Common myeloid progenitor, CD34-positive (primary cell): ENCODE measurements around the gene TMEM80. TPM values are rescaled to one million over a fixed set of nuclear protein-coding genes. Genes with fewer than 3 reads are reported as not detected.
"Not testable (repeated sequence)": the region's sequence is repeated elsewhere in the genome, so short reads cannot be mapped to it uniquely, and the experiment has no call there.

Source experiments
- CTCF ChIA-PET: fragments of 350-600 bp; sonication (Branson Sonifier 250); formaldehyde crosslinking; loops from one replicate; lab custom pipeline; 2021; ENCODE audit warnings: antibody characterized with exemption; lab: Charles Lee
- POLR2A ChIA-PET: fragments of 350-600 bp; sonication (Branson Sonifier 250); formaldehyde crosslinking; loops from one replicate; lab custom pipeline; 2021; ENCODE audit warnings: antibody characterized with exemption; lab: Charles Lee
- DNase-seq, 3 donors: peaks; one replicate each; pipeline versions ENCODE4 v3.0.0 to v3.0.0-alpha.2; 2013
- H3K27ac ChIP-seq, 2 experiments: 1 replicate in 1 of 2; 2 replicates in 1 of 2; pipeline ENCODE4 v1.7.0; 2013; ENCODE audit warnings: inconsistent platforms in 2 of 2, low read length in 2 of 2, mild to moderate bottlenecking in 2 of 2, low read depth in 1 of 2, moderate library complexity in 1 of 2; ENCODE audit not compliant: severe bottlenecking in 2 of 2, insufficient read depth in 1 of 2, poor library complexity in 1 of 2
- H3K27me3 ChIP-seq, 5 experiments: replicated peaks in 2 of 5; 1 replicate in 3 of 5; 2 replicates in 2 of 5; pipeline versions ENCODE4 v1.6.1 to v1.7.0; 2013; ENCODE audit warnings: low read length in 4 of 5, mild to moderate bottlenecking in 2 of 5, moderate library complexity in 2 of 5, inconsistent platforms in 1 of 5; ENCODE audit not compliant: insufficient read depth in 5 of 5, control insufficient read depth in 4 of 5
- H3K36me3 ChIP-seq, 4 experiments: 1 replicate in 2 of 4; 2 replicates in 2 of 4; pipeline versions ENCODE4 v1.6.1 to v1.7.0; 2013; ENCODE audit warnings: low read length in 3 of 4, control low read depth in 1 of 4, mild to moderate bottlenecking in 1 of 4; ENCODE audit not compliant: control insufficient read depth in 4 of 4, insufficient read depth in 4 of 4
- H3K4me1 ChIP-seq, 4 experiments: 1 replicate in 3 of 4; 2 replicates in 1 of 4; pipeline versions ENCODE4 v1.6.1 to v1.7.1; 2013; ENCODE audit warnings: low read length in 3 of 4, mild to moderate bottlenecking in 3 of 4, control low read depth in 1 of 4, inconsistent platforms in 1 of 4, moderate library complexity in 1 of 4; ENCODE audit not compliant: control insufficient read depth in 4 of 4, insufficient read depth in 4 of 4; ENCODE audit errors: control extremely low read depth in 1 of 4
- H3K4me3 ChIP-seq, 7 experiments: 1 replicate in 4 of 7; 2 replicates in 3 of 7; pipeline versions ENCODE4 v1.5.1 to v1.7.0; 2013; ENCODE audit warnings: mild to moderate bottlenecking in 7 of 7, low read length in 6 of 7, moderate library complexity in 6 of 7, inconsistent platforms in 2 of 7, low read depth in 2 of 7, control low read depth in 1 of 7; ENCODE audit not compliant: insufficient read depth in 4 of 7, control insufficient read depth in 1 of 7; ENCODE audit errors: extremely low read depth in 1 of 7
- H3K9me3 ChIP-seq, 5 experiments: 1 replicate in 4 of 5; 2 replicates in 1 of 5; pipeline versions ENCODE4 v1.6.1 to v1.7.1; 2013; ENCODE audit warnings: low read length in 4 of 5, mild to moderate bottlenecking in 2 of 5, inconsistent platforms in 1 of 5, low read depth in 1 of 5, moderate library complexity in 1 of 5; ENCODE audit not compliant: control insufficient read depth in 4 of 5, insufficient read depth in 2 of 5; ENCODE audit errors: control extremely low read depth in 1 of 5
- WGBS: methylation state at CpG from one replicate; pipeline ENCODE4 v1.1.5; 2013; ENCODE audit not compliant: insufficient coverage; 5-methylcytosine and 5-hydroxymethylcytosine counted together
- polyA plus RNA-seq: library from polyadenylated mRNA; unstranded; fragments of 120-200 nt; gene quantifications from one replicate; pipeline ENCODE4 v1.2.1, GENCODE V29; 2013

TMEM80 gene
- 16.9 TPM for polyA plus RNA-seq

GRCh38 chr11:695538-696248, at the start of gene TMEM80:
TSS of gene TMEM80 (plus strand) at chr11:695816. CDS start at chr11:695828, 12 bp downstream.
- H3K27me3 ChIP-seq = no peaks in the 10 kb centered on the region
- peak; percentile 98 to 99 (median 99) for DNase-seq
- H3K4me1 ChIP-seq = peaks cover 0 to 55% (median 27%) of the 10 kb centered on the region in 4 experiments
- H3K4me3 ChIP-seq = peak within 1 kb of the TSS; percentile 81 to 92 (median 85)
- ChIA-PET POLR2A (interaction anchor here (0.7 kb wide), 1 partner anchor 26 kb away, joined by 3 read pairs; no protein-coding TSS in a partner anchor), CTCF (interaction anchor here (1.0 to 3.3 kb wide), 5 partner anchors 27 to 68 kb away, joined by 3 to 28 read pairs (median 5); no protein-coding TSS in a partner anchor)
- H3K9me3 ChIP-seq = no peaks in the 10 kb centered on the region
- peaks cover 0 to 18% (median 10%) of the 10 kb centered on the region in 4 experiments for H3K36me3 ChIP-seq
- H3K27ac ChIP-seq = peak within 1 kb of the TSS; percentile 98 to 99
- WGBS = under 1% methylated on average over 91 of the region's 101 CpGs

GRCh38 chr11:646214-646613, 49.4 kb upstream of the TMEM80 start:
- Histone ChIP-seq H3K4me3 (no peak overlapping the region), H3K27me3 (no peaks in the 10 kb centered on the region), H3K4me1 (peaks cover 0 to 14% (median 4%) of the 10 kb centered on the region in 4 experiments), H3K9me3 (no peaks in the 10 kb centered on the region), H3K27ac (no peak overlapping the region), H3K36me3 (peaks cover 0 to 39% (median 20%) of the 10 kb centered on the region in 4 experiments)
- 59% methylated on average over 6 of the region's 14 CpGs for WGBS
- DNase-seq = peak in 1 of 3 donors; percentile 25
- POLR2A ChIA-PET = no interaction called here
- CTCF ChIA-PET = interaction anchor here (0.7 to 1.5 kb wide), 2 partner anchors 10 to 42 kb away, joined by 3 read pairs; no protein-coding TSS in a partner anchor

GRCh38 chr11:647672-648158, 47.9 kb upstream of the TMEM80 start:
- H3K4me1 ChIP-seq, POLR2A ChIA-PET, DNase-seq, H3K9me3 ChIP-seq, H3K4me3 ChIP-seq, H3K27me3 ChIP-seq, H3K27ac ChIP-seq: not testable (repeated sequence)
- H3K36me3 ChIP-seq = peaks cover 0 to 34% (median 18%) of the 10 kb centered on the region in 4 experiments
- WGBS = 100% methylated on average over 6 of the region's 14 CpGs
- CTCF ChIA-PET = interaction anchor here (0.6 kb wide), 1 partner anchor 32 kb away, joined by 5 read pairs; no protein-coding TSS in a partner anchor

GRCh38 chr11:650482-650881, 45.1 kb upstream of the TMEM80 start:
- Histone ChIP-seq H3K27me3 (no peaks in the 10 kb centered on the region), H3K4me3 (no peak overlapping the region), H3K9me3 (no peaks in the 10 kb centered on the region), H3K36me3 (peaks cover 0 to 34% (median 22%) of the 10 kb centered on the region in 4 experiments), H3K4me1 (peaks cover 0 to 2% (median 0%) of the 10 kb centered on the region in 4 experiments), H3K27ac (no peak overlapping the region)
- 100% methylated on average over 9 of the region's 10 CpGs for WGBS
- ChIA-PET CTCF (interaction anchor here (0.6 kb wide), 1 partner anchor 24 kb away, joined by 3 read pairs; no protein-coding TSS in a partner anchor), POLR2A (no interaction called here)
- DNase-seq = no peak

- H3K4me3 ChIP-seq, H3K4me1 ChIP-seq, H3K27ac ChIP-seq, POLR2A ChIA-PET, CTCF ChIA-PET, H3K27me3 ChIP-seq, H3K9me3 ChIP-seq: not testable (repeated sequence)
- 87% methylated on average over 12 of the region's 14 CpGs for WGBS
- DNase-seq = peak in 2 of 3 donors; percentile 33 to 41
- peaks cover 0 to 39% (median 26%) of the 10 kb centered on the region in 4 experiments for H3K36me3 ChIP-seq
Measured at GRCh38 chr11:653136-653535, 42.5 kb upstream of the TMEM80 start.

GRCh38 chr11:653837-654236, 41.8 kb upstream of the TMEM80 start:
- WGBS = 96% methylated on average over 10 of the region's 15 CpGs
- DNase-seq = no peak
- Histone ChIP-seq H3K27ac (no peak overlapping the region), H3K27me3 (no peaks in the 10 kb centered on the region), H3K36me3 (peaks cover 0 to 46% (median 31%) of the 10 kb centered on the region in 4 experiments), H3K4me1 (no peaks in the 10 kb centered on the region), H3K4me3 (no peak overlapping the region), H3K9me3 (no peaks in the 10 kb centered on the region)
- POLR2A ChIA-PET = no interaction called here
- CTCF ChIA-PET = no interaction called here

GRCh38 chr11:654444-654843, 41.2 kb upstream of the TMEM80 start:
- POLR2A ChIA-PET, H3K9me3 ChIP-seq, H3K27ac ChIP-seq: not testable (repeated sequence)

More at GRCh38 chr11:654444-654843, 41.2 kb upstream of the TMEM80 start:
- CTCF ChIA-PET, H3K4me1 ChIP-seq, H3K27me3 ChIP-seq, DNase-seq, H3K4me3 ChIP-seq: not testable (repeated sequence)
- H3K36me3 ChIP-seq = peaks cover 0 to 51% (median 34%) of the 10 kb centered on the region in 4 experiments
- WGBS = 96% methylated on average over 9 of the region's 12 CpGs
